Measurements from ENCODE around the gene TUT1. TPM values are rescaled to one million over a fixed set of nuclear protein-coding genes. Genes with fewer than 3 reads are reported as not detected.

TUT1 gene
- total RNA-seq, 2 experiments from 2014 or later, result 24.7 to 29.6 TPM

- ATAC-seq (no peak), DNase-seq (no peak)
- H3K4me1 Mint-ChIP-seq, result peaks cover 46% of the 10 kb centered on the region
- H3K9me3 Mint-ChIP-seq (ENCODE audit: low read depth), result no peaks in the 10 kb centered on the region
- H3K27ac Mint-ChIP-seq, result no peak overlapping the region
- H3K4me3 Mint-ChIP-seq, result no peak overlapping the region
- no peaks in the 10 kb centered on the region for H3K27me3 Mint-ChIP-seq
- CTCF ChIA-PET, result interaction anchor here (1.3 kb wide), 1 partner anchor 25 kb away, joined by 4 read pairs; no protein-coding TSS in a partner anchor
- peaks cover 57% of the 10 kb centered on the region for H3K36me3 Mint-ChIP-seq
Measured at GRCh38 chr11:62536301-62536957, 54.9 kb downstream of the TUT1 start.

- H3K36me3 Mint-ChIP-seq, result peaks cover 63% of the 10 kb centered on the region
- H3K27me3 Mint-ChIP-seq, result no peaks in the 10 kb centered on the region
- CTCF ChIA-PET, result interaction anchor here (1.3 kb wide), 1 partner anchor 25 kb away, joined by 4 read pairs; no protein-coding TSS in a partner anchor
- H3K27ac Mint-ChIP-seq, result no peak overlapping the region
- DNase-seq (no peak), ATAC-seq (no peak)
- peaks cover 40% of the 10 kb centered on the region for H3K4me1 Mint-ChIP-seq
- no peaks in the 10 kb centered on the region for H3K9me3 Mint-ChIP-seq (ENCODE audit: low read depth)
- no peak overlapping the region for H3K4me3 Mint-ChIP-seq
Measured at GRCh38 chr11:62535802-62536201, 55.5 kb downstream of the TUT1 start.

- H3K27ac Mint-ChIP-seq, result no peak overlapping the region
- no peak overlapping the region for H3K4me3 Mint-ChIP-seq
- H3K36me3 Mint-ChIP-seq, result peaks cover 71% of the 10 kb centered on the region
- no peak for DNase-seq
- H3K27me3 Mint-ChIP-seq, result no peaks in the 10 kb centered on the region
- peaks cover 32% of the 10 kb centered on the region for H3K4me1 Mint-ChIP-seq
- no peak for ATAC-seq
- no peaks in the 10 kb centered on the region for H3K9me3 Mint-ChIP-seq (ENCODE audit: low read depth)
- CTCF ChIA-PET, result interaction anchor here (1.3 to 1.8 kb wide), 3 partner anchors 8 to 31 kb away, joined by 3 to 6 read pairs (median 4); no protein-coding TSS in a partner anchor
Measured at GRCh38 chr11:62534779-62535545, 56.4 kb downstream of the TUT1 start.

GRCh38 chr11:62532096-62532495 lies 59.2 kb downstream of the TUT1 start:
- CTCF ChIA-PET, result no interaction called here
- Mint-ChIP-seq H3K27me3 (no peaks in the 10 kb centered on the region), H3K4me3 (no peak overlapping the region), H3K27ac (peak overlapping the region; percentile 1), H3K9me3 (ENCODE audit: low read depth) (no peaks in the 10 kb centered on the region), H3K36me3 (peaks cover 90% of the 10 kb centered on the region), H3K4me1 (peaks cover 9% of the 10 kb centered on the region)
- no peak for DNase-seq
- ATAC-seq, result no peak

Small RNA genes within 50 kb of the gene (microRNA-seq; reads per million reads assigned to microRNA genes)
- gene MIR6747, result not detected

Other genes starting within 250 kb of the TUT1 start
- not detected for gene SCGB1A1, start 172.5 kb downstream of the TUT1 start, total RNA-seq
- 100 to 1,000 TPM; 180 to 390 TPM for gene AHNAK, start 44.7 kb downstream of the TUT1 start, total RNA-seq
- gene EEF1G, start 17.6 kb downstream of the TUT1 start, total RNA-seq, result 1,000 to 10,000 TPM in 1 of 2 experiments, 100 to 1,000 TPM in 1; 878 to 1,201 TPM
- gene MTA2, start 10.3 kb upstream of the TUT1 start, total RNA-seq, result 100 to 1,000 TPM; 245 to 264 TPM
- 100 to 1,000 TPM; 132 to 133 TPM for gene EML3, start 21.3 kb upstream of the TUT1 start, total RNA-seq
- 1 to 10 TPM; 1.1 to 1.5 TPM for gene ROM1, start 21.7 kb upstream of the TUT1 start, total RNA-seq
- 10 to 100 TPM; 64.5 to 69.7 TPM for gene B3GAT3, start 30.5 kb upstream of the TUT1 start, total RNA-seq
- gene GANAB, start 55.1 kb upstream of the TUT1 start, total RNA-seq, result 100 to 1,000 TPM; 248 to 275 TPM
- 10 to 100 TPM; 27.9 to 35.7 TPM for gene INTS5, start 61.8 kb upstream of the TUT1 start, total RNA-seq
- gene C11orf98, start 73.7 kb upstream of the TUT1 start, total RNA-seq, result 100 to 1,000 TPM; 130 to 131 TPM
- 10 to 100 TPM; 23.7 to 31.0 TPM for gene CSKMT, start 73.8 kb upstream of the TUT1 start, total RNA-seq
- 1 to 10 TPM; 7.2 to 9.0 TPM for gene UQCC3, start 80.2 kb upstream of the TUT1 start, total RNA-seq
- 10 to 100 TPM; 17.7 to 27.5 TPM for gene LBHD1, start 80.7 kb upstream of the TUT1 start, total RNA-seq
- 100 to 1,000 TPM; 115 to 152 TPM for gene UBXN1, start 87.5 kb upstream of the TUT1 start, total RNA-seq
- under 1 TPM; 0.14 to 0.15 TPM for gene LRRN4CL, start 98.0 kb upstream of the TUT1 start, total RNA-seq
- gene BSCL2, start 115.9 kb upstream of the TUT1 start, total RNA-seq, result 10 to 100 TPM; 24.2 to 29.6 TPM
- not detected for gene GNG3, start 116.2 kb upstream of the TUT1 start, total RNA-seq
- gene HNRNPUL2, start 135.9 kb upstream of the TUT1 start, total RNA-seq, result 10 to 100 TPM; 61.6 to 66.6 TPM
- 10 to 100 TPM; 47.5 to 49.2 TPM for gene TTC9C, start 137.0 kb upstream of the TUT1 start, total RNA-seq
- 10 to 100 TPM in 1 of 2 experiments, 1 to 10 TPM in 1; 9.3 to 10.2 TPM for gene ZBTB3, start 162.6 kb upstream of the TUT1 start, total RNA-seq
- gene POLR2G, start 170.1 kb upstream of the TUT1 start, total RNA-seq, result 100 to 1,000 TPM in 1 of 2 experiments, 10 to 100 TPM in 1; 77.2 to 110 TPM
- 10 to 100 TPM; 23.5 to 25.0 TPM for gene TAF6L, start 179.9 kb upstream of the TUT1 start, total RNA-seq
- gene TMEM179B, start 195.9 kb upstream of the TUT1 start, total RNA-seq, result 10 to 100 TPM; 42.4 to 43.0 TPM
- 10 to 100 TPM; 14.4 to 17.9 TPM for gene TMEM223, start 200.5 kb upstream of the TUT1 start, total RNA-seq
- 100 to 1,000 TPM in 1 of 2 experiments, 10 to 100 TPM in 1; 93.6 to 120 TPM for gene NXF1, start 213.9 kb upstream of the TUT1 start, total RNA-seq
- 10 to 100 TPM; 30.8 to 38.4 TPM for gene STX5, start 240.5 kb upstream of the TUT1 start, total RNA-seq
- not detected for gene TEX54, start 241.3 kb upstream of the TUT1 start, total RNA-seq
- 10 to 100 TPM; 82.9 to 83.9 TPM for gene WDR74, start 248.1 kb upstream of the TUT1 start, total RNA-seq

Measured in activated CD8-positive, alpha-beta memory T cell treated with anti-CD3 and anti-CD28 coated beads, Interleukin-2, amount 10 ng/mL, durations not matched to agents 7 days and 5 days (primary cell).